ENCODE data around the gene TBC1D22A. TPM values are rescaled to one million over a fixed set of nuclear protein-coding genes. Genes with fewer than 3 reads are reported as not detected.

Gene TBC1D22A, protein sequence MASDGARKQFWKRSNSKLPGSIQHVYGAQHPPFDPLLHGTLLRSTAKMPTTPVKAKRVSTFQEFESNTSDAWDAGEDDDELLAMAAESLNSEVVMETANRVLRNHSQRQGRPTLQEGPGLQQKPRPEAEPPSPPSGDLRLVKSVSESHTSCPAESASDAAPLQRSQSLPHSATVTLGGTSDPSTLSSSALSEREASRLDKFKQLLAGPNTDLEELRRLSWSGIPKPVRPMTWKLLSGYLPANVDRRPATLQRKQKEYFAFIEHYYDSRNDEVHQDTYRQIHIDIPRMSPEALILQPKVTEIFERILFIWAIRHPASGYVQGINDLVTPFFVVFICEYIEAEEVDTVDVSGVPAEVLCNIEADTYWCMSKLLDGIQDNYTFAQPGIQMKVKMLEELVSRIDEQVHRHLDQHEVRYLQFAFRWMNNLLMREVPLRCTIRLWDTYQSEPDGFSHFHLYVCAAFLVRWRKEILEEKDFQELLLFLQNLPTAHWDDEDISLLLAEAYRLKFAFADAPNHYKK
- total RNA-seq = 15.8 TPM
- long read RNA-seq, transcript TBC1D22A-201 (13 exons, 3,787 nt) = major isoform, 9 of 18 reads
- long read RNA-seq, partial matches to known transcripts = 3 of 18 reads
- long read RNA-seq, other reads (novel, unspliced or antisense) = 5 of 18 reads

DNA sequence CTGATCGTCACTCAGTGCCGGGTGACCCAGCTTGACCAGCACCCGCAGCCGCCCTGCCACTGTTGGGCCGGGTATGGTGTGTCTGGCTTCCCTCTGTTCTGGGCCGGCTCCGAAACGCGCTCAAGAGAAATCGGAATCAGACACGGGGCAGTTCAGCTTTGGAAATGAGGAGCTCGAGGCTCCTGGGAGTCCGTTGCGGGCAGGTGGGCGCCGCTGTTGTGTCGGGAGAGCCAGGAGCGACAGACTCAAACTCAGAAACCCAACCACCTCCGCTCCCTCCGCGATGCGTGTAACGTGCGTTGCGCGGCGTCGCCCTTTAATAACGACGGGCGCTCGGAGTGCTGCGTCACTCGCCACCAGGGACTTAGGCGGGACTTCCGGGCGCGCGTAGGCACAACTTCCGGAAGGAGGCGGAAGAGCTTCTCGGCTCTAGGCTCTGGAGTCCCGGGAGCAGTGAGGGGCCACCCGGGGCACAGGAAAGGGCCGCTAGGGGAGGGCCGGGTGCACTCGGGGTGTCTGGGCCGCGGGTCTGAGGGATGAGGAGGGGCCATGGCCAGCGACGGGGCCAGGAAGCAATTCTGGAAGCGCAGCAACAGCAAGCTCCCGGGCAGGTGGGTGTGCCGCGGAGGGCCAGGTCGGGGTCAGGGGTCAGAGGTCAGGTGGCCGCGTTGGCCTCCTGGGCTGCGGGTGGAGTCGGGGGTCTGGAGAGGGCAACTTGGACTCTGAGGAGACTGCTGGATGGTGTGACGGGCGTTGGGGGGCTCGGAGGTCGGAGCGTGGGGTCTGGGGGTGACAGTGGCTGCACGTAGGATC lies at the start of gene TBC1D22A:
Gene TBC1D22A, plus strand, starts transcription at position 413 of the 813 bp plus-strand sequence. Its CDS starts 137 bp downstream, at position 550.
- ATAC-seq (peak; percentile 94), DNase-seq (peak; percentile 98)
- intact Hi-C loops (cut with micrococcal nuclease) = no loop called here

DNA sequence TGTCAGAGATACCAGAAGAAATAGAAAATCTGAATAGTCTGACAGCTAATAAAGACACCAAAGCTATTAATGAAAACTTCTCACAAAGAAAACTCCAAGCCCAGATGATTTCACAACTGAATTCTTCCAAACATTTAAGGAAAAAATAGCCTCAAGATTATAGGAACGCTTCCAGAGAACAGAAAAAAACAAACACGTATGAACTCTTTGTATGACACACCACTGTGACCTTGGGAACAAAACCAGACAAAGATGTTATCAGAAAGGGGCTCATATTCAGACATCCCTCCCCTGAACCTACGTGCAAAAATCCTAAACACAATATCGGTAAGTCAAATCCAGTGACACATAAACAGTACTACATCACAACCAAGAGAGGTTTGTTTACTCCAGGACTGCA lies 47.9 kb upstream of the TBC1D22A start:
- no peak for ATAC-seq
- intact Hi-C loops (cut with micrococcal nuclease) = no loop called here
- no peak for DNase-seq

GRCh38 chr22:46719921-46720320 lies 42.5 kb upstream of the TBC1D22A start:
- ATAC-seq = no peak
- intact Hi-C loops (cut with micrococcal nuclease) = no loop called here
- no peak for DNase-seq

GRCh38 chr22:46721501-46722085 lies 40.9 kb upstream of the TBC1D22A start:
- ATAC-seq (peak; percentile 10), DNase-seq (no peak)
- intact Hi-C loops (cut with micrococcal nuclease) = no loop called here

DNA sequence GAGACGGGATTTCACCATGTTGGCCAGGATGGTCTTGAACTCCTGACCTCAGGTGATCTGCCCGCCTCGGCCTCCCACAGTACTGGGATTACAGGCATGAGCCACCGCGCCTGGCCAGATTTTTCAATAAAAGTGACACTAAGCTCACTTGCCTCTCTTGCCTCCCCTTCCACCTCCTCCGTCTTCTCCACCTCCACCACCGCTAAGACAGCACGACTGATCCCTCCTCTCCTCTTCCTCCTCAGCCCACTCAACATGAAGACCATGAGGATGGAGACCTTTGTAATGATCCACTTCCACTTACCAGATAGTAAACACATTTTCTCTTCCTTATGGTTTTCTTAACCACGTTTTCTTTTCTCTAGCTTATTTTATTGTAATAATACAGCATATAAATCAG lies 38.6 kb upstream of the TBC1D22A start:
- intact Hi-C loops (cut with micrococcal nuclease) = no loop called here
- ATAC-seq (no peak), DNase-seq (no peak)

DNA sequence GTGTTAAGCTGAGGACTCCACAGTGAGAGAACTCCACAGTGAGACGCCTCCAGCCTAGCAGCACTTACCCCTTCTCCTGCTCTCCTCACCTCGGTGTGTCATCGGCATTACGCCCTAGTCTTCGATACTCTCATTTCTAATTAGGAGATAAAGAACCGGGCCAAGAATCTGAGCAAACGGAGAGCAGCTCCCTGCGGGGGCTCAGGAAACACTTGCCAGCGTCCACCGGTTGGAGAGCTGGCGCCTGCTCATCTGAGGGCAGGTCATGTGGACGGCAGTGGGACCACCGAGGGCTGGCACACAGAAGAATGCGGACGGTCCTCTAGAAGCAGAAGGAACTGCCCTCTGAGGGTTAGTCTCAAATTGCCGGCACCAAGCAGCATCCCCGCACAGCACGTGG lies 37.4 kb upstream of the TBC1D22A start:
- intact Hi-C loops (cut with micrococcal nuclease) = no loop called here
- no peak for DNase-seq

GRCh38 chr22:46726066-46726985 lies 36.1 kb upstream of the TBC1D22A start:
- ATAC-seq (peak; percentile 44), DNase-seq (peak; percentile 58)
- intact Hi-C loops (cut with micrococcal nuclease) = no loop called here

More for the DNA sequence above, 37.4 kb upstream of the TBC1D22A start:
- no peak for ATAC-seq

DNA sequence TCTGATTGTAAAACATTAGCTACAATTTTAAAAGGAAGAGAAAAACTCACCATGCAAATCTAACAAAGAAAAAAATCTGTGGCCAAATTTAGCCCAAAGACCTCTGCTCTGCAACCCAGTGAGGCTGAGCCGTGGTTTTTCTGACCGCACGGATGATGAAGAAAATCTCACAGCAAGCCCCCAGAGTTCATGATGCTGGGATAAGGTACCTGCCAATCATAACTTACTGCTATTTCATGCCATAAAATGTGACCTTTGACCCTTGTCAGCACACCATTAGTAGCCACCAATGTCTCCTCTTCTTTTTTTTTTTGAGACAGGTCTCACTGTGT lies 35.5 kb upstream of the TBC1D22A start:
- no peak for ATAC-seq
- no peak for DNase-seq
- intact Hi-C loops (cut with micrococcal nuclease) = no loop called here

GRCh38 chr22:46727813-46728364 lies 34.6 kb upstream of the TBC1D22A start:
- ATAC-seq (no peak), DNase-seq (no peak)
- intact Hi-C loops (cut with micrococcal nuclease) = no loop called here

DNA sequence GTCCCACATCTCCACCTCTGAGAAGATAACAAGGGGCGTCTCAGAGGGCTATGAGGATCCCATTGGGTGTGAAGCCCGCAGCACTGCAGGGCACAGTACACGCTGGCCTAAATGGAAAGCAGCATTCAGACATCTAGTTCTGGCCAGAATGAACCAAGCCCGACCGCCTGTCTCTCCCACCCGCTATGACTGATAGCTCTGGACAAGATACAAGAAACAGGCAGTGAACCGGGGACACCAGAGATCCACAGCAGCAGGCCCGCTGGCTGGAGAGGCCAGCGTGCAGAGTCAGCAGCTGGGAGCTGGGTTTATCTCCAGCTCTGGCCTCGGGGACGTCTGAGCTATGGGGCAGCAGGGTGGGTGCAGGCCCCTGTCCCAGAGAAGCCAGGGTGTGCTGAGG lies 34.0 kb upstream of the TBC1D22A start:
- intact Hi-C loops (cut with micrococcal nuclease) = no loop called here
- peak; percentile 61 for DNase-seq
- peak; percentile 54 for ATAC-seq

- intact Hi-C loops (cut with micrococcal nuclease) = loop anchor here (10.0 kb wide), 1 partner anchor 46 kb away; no protein-coding TSS in a partner anchor
- DNase-seq = no peak
- ATAC-seq = no peak
These were observed 31.7 kb upstream of the TBC1D22A start for GRCh38 chr22:46730568-46731245.

GRCh38 chr22:46731246-46732040 lies 31.0 kb upstream of the TBC1D22A start:
- intact Hi-C loops (cut with micrococcal nuclease) = loop anchor here (10.0 kb wide), 1 partner anchor 47 kb away; no protein-coding TSS in a partner anchor
- ATAC-seq = peak; percentile 73
- peak; percentile 83 for DNase-seq

DNA sequence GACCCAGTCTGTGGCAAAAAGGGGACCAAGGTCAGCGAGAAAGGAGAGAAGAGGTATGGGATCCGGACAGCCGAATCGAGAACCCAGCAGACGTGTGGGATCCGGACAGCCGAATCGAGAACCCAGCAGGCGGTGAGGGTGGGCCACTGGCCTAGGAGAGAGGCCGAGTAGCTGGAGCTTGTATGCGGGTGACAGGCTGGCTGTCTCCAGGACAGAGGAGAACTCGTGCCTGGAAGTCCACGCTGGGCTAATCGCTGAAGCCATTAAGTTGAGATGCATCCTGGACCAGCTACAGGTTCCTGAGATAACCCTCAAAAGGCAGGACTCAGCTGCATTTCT lies 30.4 kb upstream of the TBC1D22A start:
- intact Hi-C loops (cut with micrococcal nuclease) = loop anchor here (10.0 kb wide), 1 partner anchor 47 kb away; no protein-coding TSS in a partner anchor
- DNase-seq = no peak
- ATAC-seq = peak; percentile 5

GRCh38 chr22:46732513-46732912 lies 29.9 kb upstream of the TBC1D22A start:
- DNase-seq = no peak
- intact Hi-C loops (cut with micrococcal nuclease) = loop anchor here (10.0 kb wide), 1 partner anchor 48 kb away; no protein-coding TSS in a partner anchor
- no peak for ATAC-seq

- DNase-seq = peak; percentile 28
- ATAC-seq = peak; percentile 26
- intact Hi-C loops (cut with micrococcal nuclease) = loop anchor here (10.0 kb wide), 1 partner anchor 49 kb away; no protein-coding TSS in a partner anchor
These were observed 28.2 kb upstream of the TBC1D22A start for GRCh38 chr22:46734213-46734722.

GRCh38 chr22:46734830-46735453 lies 27.5 kb upstream of the TBC1D22A start:
- DNase-seq = peak; percentile 55
- no peak for ATAC-seq
- intact Hi-C loops (cut with micrococcal nuclease) = loop anchor here (10.0 kb wide), 1 partner anchor 50 kb away; no protein-coding TSS in a partner anchor
